Measurements from ENCODE around the gene NDUFAF7. TPM values are rescaled to one million over a fixed set of nuclear protein-coding genes. Genes with fewer than 3 reads are reported as not detected.

Gene NDUFAF7
- 9.1 and 14.3 TPM in 2 replicates for total RNA-seq

DNA sequence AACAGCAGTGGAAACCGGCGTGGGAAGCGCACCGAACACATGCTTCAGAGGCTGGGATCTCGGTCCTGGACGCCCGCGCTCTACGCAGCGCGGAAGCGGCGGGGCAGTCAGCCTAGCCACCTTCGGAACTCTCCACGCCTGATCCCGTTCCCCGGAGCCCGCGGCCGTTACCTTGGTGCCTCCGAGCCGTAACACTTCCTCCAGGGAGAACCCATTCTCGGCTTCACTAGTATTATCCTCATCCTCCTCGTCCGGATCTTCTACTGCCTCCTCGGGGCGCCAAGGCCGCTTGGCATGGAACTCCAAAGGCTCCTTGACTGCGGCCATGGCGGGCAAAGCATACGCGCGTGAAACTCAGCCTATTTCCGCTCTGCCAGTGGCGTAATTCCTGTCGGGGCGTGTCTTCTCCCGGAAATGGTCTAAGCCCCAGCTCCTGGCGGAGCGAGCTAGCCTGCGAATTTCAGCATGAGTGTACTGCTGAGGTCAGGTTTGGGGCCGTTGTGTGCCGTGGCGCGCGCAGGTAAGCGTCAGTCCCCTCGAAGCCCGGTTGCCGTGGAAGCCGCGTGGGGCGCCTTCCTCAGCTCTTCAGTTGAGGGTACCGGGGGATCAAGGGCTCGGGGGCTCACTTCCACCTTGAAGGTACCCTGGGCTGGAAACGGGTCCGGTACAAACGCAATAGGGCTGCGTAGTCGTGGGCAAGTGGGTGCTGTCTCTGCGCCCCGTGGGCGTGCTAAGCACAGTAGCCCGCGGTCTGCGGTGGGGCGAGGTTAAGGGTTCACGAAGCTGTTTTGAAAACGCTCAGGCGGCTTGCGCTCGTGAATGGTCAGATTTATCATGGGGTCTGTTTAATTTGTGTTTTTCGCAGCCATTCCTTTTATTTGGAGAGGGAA, at the start of gene NDUFAF7, which contains the start of gene CEBPZ:
Gene NDUFAF7, plus strand, starts transcription at position 418 of the 890 bp plus-strand sequence. Its CDS starts 48 bp downstream, at position 466.
Gene CEBPZ, minus strand, starts transcription at position 356 of the 890 bp plus-strand sequence. Its CDS starts 29 bp downstream, at position 327.

DNA sequence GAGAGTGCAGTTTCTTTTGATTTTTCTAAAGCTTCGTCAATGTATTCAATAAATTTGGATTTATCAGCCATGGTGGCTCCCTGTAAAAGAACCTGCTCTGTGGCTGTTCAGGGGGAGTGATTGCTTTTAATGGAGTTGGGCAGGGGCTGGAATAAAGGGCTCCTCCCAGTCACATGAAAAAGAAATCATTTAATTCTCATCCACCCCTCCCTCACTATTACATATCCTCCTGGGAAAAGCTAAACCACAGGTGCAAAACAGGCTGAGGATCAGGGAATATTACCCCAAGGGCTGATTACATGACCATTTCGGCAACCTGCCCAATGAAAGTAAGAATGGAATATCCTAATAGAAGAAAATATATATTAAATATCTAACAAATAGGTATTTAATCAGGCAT, 42.9 kb upstream of the NDUFAF7 start, which contains the start of gene SULT6B1:
Gene SULT6B1, minus strand, starts transcription at position 101 of the 400 bp plus-strand sequence. Its CDS starts 30 bp downstream, at position 71.

GRCh38 chr2:37196320-37197195, 34.9 kb upstream of the NDUFAF7 start, which contains the start of gene CEBPZOS:
Gene CEBPZOS, plus strand, starts transcription at chr2:37196496. Its CDS starts 3,209 bp downstream, at chr2:37199705.

Other genes starting within 250 kb of the NDUFAF7 start
- 26.4 and 34.1 TPM in 2 replicates for gene HEATR5B, start 147.3 kb upstream of the NDUFAF7 start, total RNA-seq
- 5.1 and 7.0 TPM in 2 replicates for gene GPATCH11, start 147.1 kb upstream of the NDUFAF7 start, total RNA-seq
- 19.3 and 22.8 TPM in 2 replicates for gene EIF2AK2, start 74.7 kb upstream of the NDUFAF7 start, total RNA-seq
- not detected in 2 replicates for gene SULT6B1, start 43.0 kb upstream of the NDUFAF7 start, total RNA-seq
- 8.0 and 8.8 TPM in 2 replicates for gene CEBPZOS, start 35.2 kb upstream of the NDUFAF7 start, total RNA-seq
- gene CEBPZ, start 62 bp upstream of the NDUFAF7 start, total RNA-seq, result 31.1 and 52.5 TPM in 2 replicates
- gene PRKD3, start 93.2 kb downstream of the NDUFAF7 start, total RNA-seq, result 48.2 and 62.8 TPM in 2 replicates
- gene QPCT, start 113.0 kb downstream of the NDUFAF7 start, total RNA-seq, result 0.26 and 0.43 TPM in 2 replicates